ENCODE data around the gene TMEM42.

TMEM42 gene

GRCh38 chr3:44875596-44875995 lies 13.9 kb downstream of the TMEM42 start:
- no peak for TF ChIP-seq CTCF (IDR thresholded peaks at IDR 0.05; ENCODE audit: low read length, missing control alignments)
- no peak for DNase-seq (ENCODE audit: low read depth)
- no peak overlapping the region for H3K4me3 ChIP-seq (replicated peaks; ENCODE audit: low read depth, low read length)

- no peak for TF ChIP-seq CTCF (IDR thresholded peaks at IDR 0.05; ENCODE audit: low read length, missing control alignments)
Observed at GRCh38 chr3:44877333-44877732, 15.6 kb downstream of the TMEM42 start.

GRCh38 chr3:44880284-44880683 lies 18.6 kb downstream of the TMEM42 start:
- TF ChIP-seq CTCF (IDR thresholded peaks at IDR 0.05; ENCODE audit: low read length, missing control alignments): no peak
- no peak overlapping the region for H3K4me3 ChIP-seq (replicated peaks; ENCODE audit: low read depth, low read length)
- DNase-seq (ENCODE audit: low read depth): no peak

More at GRCh38 chr3:44877333-44877732, 15.6 kb downstream of the TMEM42 start:
- no peak for DNase-seq (ENCODE audit: low read depth)
- H3K4me3 ChIP-seq (replicated peaks; ENCODE audit: low read depth, low read length): no peak overlapping the region

GRCh38 chr3:44883213-44883955 lies 21.7 kb downstream of the TMEM42 start:
- peak; percentile 10 for TF ChIP-seq CTCF (IDR thresholded peaks at IDR 0.05; ENCODE audit: low read length, missing control alignments)
- no peak for DNase-seq (ENCODE audit: low read depth)
- no peak overlapping the region for H3K4me3 ChIP-seq (replicated peaks; ENCODE audit: low read depth, low read length)

- no peak overlapping the region for H3K4me3 ChIP-seq (replicated peaks; ENCODE audit: low read depth, low read length)
- DNase-seq (ENCODE audit: low read depth): peak; percentile 95
- TF ChIP-seq CTCF (IDR thresholded peaks at IDR 0.05; ENCODE audit: low read length, missing control alignments): no peak
Observed at GRCh38 chr3:44883999-44884431, 22.3 kb downstream of the TMEM42 start.

GRCh38 chr3:44885618-44886017 lies 23.9 kb downstream of the TMEM42 start:
- peak; percentile 93 for DNase-seq (ENCODE audit: low read depth)
- no peak overlapping the region for H3K4me3 ChIP-seq (replicated peaks; ENCODE audit: low read depth, low read length)
- no peak for TF ChIP-seq CTCF (IDR thresholded peaks at IDR 0.05; ENCODE audit: low read length, missing control alignments)

GRCh38 chr3:44886561-44886960 lies 24.8 kb downstream of the TMEM42 start:
- DNase-seq (ENCODE audit: low read depth): no peak
- no peak for TF ChIP-seq CTCF (IDR thresholded peaks at IDR 0.05; ENCODE audit: low read length, missing control alignments)
- no peak overlapping the region for H3K4me3 ChIP-seq (replicated peaks; ENCODE audit: low read depth, low read length)
